ENCODE data around the gene CNIH4.
A peak's percentile ranks its signal among the peaks of the same experiment; 100 is the strongest.
"Not testable (repeated sequence)": the region's sequence is repeated elsewhere in the genome, so short reads cannot be mapped to it uniquely, and the experiment has no call there.

CNIH4 gene

DNA sequence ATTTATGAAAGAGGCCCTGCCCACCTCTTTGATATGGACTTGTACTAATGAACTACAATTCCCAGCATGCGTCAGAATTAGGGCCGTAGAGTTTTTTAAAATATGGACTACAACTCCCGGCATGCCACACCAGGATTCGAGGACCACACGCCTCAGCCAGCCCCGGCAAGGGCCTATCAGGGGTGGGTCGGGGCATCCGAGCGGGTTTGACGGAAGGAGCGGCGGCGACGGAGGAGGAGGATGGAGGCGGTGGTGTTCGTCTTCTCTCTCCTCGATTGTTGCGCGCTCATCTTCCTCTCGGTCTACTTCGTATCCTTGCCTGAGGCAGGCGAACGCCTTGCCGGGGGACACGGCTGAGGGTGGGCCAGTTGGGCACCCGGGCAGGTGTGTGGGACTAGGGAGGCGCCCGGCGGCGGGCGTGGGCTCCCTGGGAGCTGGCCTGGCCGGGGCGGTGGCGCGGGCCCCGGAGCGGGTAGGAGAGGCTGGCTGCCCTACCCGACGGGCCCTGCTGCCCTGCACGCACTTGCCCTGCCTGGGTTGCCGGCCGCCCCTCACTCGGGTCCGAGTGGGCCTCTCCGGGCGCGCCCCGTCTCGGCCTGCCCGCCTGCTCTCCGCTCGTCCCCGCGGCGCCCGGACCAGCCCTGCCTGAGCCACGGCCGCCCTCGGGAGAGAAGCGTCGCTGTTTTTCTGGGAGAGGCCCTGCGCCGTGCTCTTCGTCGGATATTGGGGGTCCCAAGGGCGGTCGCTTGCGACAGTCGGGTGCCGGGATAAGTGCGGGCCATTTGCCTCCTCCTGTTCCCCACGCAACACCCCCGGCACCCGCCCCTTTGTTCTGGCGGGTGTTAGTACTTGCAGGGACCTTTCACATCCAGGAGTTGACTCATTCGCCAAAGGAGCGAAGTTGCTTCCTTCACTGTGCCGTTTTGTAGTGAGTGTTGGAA is at the start of gene CNIH4:
TSS of gene CNIH4 (plus strand) at position 195 of the 941 bp plus-strand sequence. CDS start at position 241, 46 bp downstream.
- DNase-seq, result peak; percentile 85

DNA sequence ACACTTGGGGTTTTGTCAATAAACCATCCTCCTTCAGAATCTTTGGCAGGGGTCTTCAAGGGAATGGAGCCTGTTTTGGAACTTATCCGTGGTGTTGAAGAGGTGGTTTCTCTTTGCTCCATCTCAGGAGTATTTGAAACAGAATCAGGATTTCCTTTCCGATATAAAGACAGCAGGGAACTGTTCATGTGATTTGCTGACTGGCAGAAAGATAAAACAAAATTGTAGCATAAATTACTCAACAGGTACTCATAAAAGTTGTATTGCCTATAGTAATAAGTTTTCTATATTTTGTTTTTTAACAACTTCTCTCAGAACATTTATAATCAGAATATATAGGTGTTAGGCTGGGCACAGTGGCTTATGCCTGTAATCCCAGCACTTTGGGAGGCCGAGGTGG is 48.6 kb upstream of the CNIH4 start:
- no peak for DNase-seq

DNA sequence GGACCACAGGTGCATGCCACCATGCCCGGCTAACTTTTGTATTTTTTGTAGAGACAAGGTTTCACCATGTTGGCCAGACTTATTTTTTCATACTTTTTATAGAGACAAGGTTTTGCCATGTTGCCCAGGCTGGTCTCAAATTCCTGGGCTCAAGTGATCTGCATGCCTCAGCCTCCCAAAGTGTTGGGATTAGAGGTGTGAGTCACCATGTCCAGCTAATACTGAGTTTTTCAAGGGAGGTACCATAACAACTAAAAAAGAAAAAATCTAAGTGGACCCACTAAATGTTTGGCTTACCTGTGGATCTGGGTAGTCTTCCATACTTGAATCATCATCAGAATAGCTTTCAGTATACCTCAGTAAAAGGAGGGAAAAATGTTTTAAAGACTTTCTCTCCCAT is 45.2 kb upstream of the CNIH4 start:
- not testable (repeated sequence) for DNase-seq

- DNase-seq, result no peak
Observed at GRCh38 chr1:224312025-224312424, 44.7 kb upstream of the CNIH4 start.

GRCh38 chr1:224317383-224318045 is 39.2 kb upstream of the CNIH4 start:
- no peak for DNase-seq

DNA sequence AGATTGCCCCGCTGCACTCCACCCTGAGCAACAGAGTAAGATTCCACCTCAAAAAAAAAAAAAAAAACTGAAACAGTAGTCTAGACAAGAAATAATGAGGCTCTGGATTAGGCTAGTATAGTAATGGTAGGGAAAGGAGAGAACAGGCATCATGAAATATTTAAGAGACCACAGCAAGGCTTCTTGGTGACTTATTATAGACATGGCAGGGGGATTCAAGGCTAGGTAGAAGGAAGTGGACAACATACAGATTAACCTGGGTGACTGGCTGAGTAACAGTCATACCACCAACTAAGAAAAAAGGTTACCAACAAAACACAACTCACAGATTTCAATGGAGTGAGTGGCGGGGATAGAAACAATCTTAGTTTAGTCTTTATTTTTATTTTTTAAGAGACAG is 35.0 kb upstream of the CNIH4 start:
- no peak for DNase-seq

- DNase-seq, result no peak
Observed at GRCh38 chr1:224325959-224326358, 30.7 kb upstream of the CNIH4 start.

DNA sequence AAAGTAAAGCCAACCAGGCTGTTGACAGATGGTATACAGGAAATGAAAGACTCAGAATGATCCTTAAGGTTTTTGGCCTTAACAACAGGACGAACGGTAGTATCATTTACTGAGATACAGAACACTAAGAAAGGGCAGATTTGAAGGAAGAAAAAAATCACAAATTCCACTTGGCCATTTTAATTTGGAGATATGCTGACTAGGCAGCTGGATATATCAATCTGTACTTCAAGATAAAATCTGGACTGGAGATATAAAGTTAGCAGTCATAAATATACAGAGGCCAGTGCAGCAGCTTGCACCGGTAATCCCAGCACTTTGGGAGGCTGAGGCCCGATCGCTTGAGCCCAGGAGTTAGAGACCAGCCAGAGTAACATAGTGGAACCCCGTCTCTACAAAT is 28.0 kb upstream of the CNIH4 start:
- no peak for DNase-seq

DNA sequence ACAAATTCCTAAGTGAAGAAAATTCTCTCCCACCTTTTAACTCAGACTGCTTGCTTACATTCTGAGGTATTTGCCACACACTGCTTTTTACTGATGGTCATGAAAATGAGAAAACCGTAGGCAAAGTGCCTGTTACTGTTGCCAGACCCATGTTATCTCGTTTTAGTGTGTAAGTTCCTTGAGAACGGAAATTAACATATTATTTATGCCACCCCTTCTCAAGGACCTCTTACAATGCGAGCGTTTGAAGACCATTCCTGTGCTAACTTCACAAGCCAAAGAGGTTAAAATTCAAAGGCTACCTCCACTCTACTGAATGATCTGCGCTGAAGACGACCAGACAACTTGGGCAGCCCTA is 27.2 kb upstream of the CNIH4 start:
- DNase-seq, result no peak

DNA sequence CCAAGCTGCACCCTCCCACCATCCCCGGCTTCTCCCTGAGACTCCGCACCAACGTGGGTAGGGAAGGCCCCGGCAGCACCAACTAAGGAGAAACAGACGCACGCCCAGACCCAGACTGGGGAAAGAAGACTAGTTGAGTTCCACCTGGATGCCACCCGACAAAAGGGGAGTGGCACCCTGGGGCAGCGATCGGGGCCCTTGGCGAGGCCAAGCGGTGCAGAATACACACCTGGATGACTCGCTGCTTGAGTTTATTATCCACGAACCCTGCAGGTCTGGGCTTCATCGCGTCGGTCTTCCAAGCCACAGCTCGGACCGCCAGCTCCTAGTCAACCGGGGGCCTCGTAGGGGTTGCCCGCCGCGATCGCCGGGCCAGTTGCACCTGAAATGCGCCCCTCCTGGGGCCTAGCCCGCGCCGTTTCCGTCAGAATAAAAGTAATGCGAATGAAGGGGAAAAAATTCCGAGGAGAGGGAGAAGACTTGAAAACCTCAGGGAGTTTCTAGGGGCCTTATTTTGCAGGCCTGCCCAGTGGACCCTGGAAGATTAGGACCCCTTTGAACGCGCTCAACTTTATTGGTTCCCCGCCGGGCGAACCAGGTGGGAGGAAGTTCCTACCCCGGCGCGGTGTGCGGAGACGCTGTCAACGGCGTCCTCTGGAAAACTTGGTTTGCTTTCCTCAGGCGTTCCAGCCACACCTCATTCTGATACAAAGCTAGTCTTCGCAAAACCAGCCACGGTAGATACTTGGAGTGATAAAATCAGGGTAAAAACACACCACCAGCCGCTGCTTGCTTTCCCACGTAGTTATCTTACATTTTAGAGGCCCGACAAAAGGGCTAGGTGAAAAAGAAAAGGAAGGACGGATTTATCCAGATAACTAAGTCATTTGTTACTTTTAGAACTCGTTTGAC is 26.6 kb upstream of the CNIH4 start, which contains the start of gene NVL:
TSS of gene NVL (minus strand) at position 331 of the 912 bp plus-strand sequence. CDS start at position 286, 45 bp downstream.
- DNase-seq, result peak; percentile 76

GRCh38 chr1:224331326-224331725 is 25.4 kb upstream of the CNIH4 start:
- DNase-seq, result no peak

DNA sequence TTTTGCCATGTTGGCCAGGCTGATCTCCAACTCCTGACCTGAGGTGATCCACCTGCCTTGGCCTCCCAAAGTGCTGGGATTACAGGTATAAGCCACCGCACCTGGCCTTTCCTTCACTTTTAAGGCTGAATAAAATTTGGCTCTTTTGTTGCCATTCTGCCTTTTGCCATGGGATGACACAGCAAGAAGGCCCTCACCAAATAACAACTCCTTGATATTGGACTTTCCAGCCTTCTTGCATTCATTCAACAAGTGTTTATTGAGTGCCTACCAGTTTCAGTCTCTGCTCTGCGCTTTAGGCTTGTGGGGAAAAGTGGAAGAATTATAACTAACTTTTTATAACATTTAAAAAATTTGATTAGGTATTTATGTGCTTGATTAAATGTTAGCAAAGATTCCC is 24.9 kb upstream of the CNIH4 start:
- DNase-seq, result no peak

DNA sequence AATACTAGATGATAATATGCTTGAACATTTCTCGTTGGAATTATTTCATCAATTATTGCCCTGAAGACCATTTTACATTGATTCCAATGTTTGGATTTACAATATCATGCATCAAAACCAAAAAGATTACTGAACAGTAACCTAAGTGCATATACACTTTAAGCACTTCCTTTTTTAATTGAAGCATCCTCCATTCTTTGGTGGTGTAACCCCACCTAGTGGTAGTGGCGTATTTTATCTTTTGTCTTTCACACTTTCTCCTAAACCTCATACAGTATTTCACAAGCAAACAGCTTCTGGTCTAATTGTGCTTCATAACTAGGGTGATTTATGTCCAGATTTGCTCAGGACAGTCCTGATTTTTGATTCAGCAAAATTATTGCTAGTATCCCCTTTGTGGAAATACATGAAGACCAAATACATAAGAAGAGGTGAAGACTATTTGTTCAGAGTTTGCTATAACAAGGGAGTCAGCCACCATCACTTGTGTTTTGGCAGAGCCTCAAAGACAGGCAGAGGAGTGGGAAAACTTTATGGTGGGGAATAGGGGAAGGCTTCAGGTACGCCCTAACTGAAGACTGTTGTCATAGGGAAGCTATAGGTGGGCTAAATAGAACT is 23.3 kb upstream of the CNIH4 start:
- no peak for DNase-seq

DNA sequence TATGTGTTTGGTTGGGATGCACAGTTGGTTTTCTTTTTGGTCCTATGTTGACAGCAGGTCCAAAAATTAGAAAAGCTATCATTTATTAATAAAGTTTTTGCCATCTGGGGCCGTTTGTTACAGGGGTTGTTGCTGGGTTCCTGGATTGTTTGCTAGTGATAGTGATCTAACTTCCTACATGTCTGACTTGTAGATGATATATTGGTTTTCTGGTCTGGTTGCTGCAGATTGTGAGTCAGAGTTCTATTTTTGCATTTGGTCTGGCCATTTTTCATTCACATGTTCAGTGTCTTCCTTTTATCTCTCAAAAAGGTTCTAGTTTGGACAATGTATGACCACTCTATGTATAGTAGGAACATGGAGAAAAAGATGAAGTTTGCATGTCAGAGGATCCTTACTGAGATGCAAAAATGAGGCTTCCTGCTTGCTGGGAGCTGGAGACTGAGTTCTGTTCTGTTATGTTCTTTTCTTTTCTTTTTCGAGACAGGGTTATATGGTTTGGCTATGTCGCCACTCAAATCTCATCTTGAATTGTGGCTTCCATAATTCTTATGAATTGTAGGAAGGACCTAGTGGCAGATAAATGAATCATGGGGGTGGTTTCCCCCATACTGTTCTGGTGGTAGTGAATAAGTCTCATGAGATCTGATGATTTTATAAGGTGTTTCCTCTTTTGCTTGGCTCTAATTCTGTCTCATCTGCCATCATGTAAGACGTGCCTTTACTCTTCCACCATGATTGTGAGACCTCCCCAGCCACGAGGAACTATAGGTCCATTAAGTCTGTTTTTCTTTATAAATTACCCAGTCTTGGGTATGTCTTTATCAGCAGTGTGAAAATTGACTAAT is 22.5 kb upstream of the CNIH4 start:
- no peak for DNase-seq

DNA sequence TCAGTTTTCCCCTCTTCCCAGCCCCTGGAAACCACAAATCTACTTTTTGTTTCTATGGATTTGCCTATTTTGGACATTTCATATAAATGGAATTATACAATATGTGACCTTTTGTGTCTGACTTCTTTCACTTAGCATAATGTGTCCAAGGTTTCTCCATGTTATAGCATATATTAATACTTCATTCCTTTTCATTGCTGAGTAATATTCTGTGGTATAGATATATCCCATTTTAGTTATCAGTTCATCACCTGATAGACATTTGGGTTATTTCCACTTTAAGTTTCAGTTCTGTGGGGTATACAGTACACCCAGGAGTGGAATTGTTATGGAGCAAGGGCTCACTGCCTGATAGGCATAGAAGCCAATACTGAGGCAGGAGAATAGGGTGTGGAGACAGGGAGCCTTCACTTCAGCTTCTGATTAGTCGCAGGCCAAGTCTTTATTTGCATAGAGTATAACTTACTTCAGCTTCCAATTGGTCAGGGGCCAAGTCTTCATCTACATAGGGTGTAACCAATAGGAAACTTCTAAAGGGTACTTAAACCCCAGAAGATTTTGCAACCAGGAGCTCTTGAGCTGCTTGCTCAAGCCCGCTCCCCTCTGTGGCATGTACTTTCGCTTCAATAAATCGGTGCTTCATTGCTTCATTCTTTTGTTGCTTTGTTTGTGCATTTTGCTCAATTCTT is 18.4 kb upstream of the CNIH4 start:
- no peak for DNase-seq

- DNase-seq, result no peak
Observed at GRCh38 chr1:224339442-224340033, 17.1 kb upstream of the CNIH4 start.

DNA sequence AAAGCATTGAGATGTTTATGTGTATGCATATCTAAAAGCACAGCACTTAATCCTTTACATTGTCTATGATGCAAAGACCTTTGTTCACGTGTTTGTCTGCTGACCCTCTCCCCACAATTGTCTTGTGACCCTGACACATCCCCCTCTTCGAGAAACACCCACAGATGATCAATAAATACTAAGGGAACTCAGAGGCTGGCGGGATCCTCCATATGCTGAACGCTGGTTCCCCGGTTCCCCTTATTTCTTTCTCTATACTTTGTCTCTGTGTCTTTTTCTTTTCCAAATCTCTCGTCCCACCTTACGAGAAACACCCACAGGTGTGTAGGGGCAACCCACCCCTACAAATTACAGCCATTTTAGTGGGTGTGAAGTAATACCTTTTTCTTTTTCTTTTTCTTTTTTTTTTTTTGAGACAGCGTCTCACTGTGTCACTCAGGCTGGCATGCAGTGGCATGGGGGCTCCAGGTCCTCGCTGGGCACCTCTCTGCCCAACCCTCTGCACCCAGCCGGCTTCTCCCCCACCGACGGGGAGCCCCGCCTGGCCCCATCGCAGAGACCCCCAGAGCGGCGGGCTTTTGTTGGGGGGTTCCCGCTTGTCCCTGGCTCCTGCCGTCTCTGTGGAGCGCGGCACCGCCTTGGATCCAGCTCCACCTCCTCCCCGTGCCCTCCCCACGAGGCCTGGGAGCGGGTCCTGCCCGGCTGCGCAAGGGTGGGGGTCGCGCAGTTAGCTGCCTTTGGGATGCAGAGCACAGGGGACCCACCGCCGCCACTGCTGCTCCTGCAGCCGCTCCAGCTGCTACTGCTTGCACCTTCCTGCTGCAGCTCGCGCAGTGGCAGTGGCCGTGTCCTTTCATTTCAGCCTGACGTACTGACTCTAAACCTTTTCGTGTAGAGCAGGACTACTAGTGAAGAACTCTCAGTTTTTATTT is 16.0 kb upstream of the CNIH4 start:
- DNase-seq, result not testable (repeated sequence)

DNA sequence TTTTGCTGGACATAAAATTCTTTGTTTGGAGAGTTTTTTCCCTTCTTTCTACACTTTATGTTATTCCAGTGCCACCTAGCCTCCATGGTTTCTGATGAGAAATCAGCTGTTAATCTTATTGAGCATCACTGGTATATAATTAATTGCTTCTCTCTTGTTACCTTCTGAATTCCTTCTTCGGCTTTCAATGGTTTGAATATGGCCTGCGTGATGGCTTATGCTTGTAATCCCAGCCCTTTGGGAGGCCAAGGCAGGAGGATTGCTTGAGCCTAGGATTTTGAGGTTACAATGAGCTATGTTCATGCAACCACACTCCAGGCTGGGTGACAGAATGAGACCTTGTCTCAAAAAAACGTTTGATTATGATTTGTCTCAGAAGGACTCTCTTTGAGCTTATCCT is 13.0 kb upstream of the CNIH4 start:
- DNase-seq, result no peak

DNA sequence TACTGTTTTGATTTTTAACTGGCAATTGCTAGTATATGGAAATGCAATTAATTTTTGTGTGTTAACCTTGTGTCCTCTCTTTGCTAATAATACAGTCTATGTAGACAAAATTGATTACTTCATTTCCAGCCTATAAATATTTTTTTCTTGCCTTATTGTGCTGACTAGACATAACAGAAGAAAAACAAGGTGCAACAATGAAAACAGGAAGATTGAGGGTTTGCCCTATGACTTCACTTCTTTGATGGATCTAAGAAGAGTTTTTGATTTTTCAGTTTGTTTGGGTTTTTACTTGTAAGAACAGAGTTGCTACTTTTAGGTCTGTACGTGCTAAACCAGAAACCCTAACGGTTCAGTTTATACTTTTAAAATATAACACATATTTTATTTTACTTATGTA is 8.5 kb upstream of the CNIH4 start:
- no peak for DNase-seq
